ENCODE measurements around the gene GCK. TPM values are rescaled to one million over a fixed set of nuclear protein-coding genes. Genes with fewer than 3 reads are reported as not detected.

The GCK gene
- total RNA-seq, 1 experiment from 2014 or later = not detected

DNA sequence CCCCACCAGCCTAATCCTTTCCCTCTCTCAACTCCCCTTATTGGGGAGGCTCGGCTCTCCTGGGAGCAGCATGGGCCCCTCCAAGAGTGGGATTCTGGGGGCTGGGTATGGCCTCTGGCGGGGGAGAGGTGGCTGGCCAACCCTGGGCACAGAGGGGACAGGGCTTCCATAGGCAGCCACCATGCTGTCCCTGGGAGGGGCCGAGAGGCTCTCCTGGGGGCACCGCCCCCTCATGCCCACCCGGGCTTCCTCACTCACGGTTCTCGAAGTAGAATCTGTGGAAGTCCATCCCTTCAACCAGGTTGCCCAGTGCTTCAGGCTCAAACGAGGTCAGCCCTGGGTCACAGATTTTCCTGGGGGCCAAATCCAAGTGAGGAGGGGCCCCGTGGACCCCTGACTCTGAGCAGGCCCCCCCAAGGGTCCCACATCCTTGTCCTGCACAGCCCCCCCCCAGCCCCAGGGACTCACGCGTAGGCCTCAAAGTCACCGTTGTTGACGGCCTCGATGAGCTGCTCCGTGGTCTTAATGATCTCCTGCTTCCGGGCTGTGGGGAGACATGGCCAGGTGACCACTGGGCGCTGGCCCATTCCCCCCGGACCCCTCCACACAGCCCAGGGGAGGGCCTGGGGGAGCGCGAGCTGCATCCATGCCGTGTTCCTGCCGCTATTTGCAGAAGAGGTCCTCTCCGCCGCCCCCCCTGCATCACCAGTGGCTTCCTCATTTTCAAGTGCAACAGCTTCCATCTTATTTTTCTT, 31.3 kb upstream of the GCK start:
- no peaks in the 10 kb centered on the region for H3K27me3 ChIP-seq (replicated peaks; ENCODE audit: insufficient read depth, low read depth, low read length, poor library complexity)
- H3K27ac ChIP-seq (ENCODE audit: low read depth, low read length, poor library complexity, severe bottlenecking) = no peak overlapping the region
- CTCF ChIA-PET = interaction anchor here (1.1 kb wide), 1 partner anchor 314 kb away, joined by 4 read pairs; no protein-coding TSS in a partner anchor
- intact Hi-C loops (cut with micrococcal nuclease; ENCODE audit: unreplicated experiment) = no loop called here
- no peak for DNase-seq (ENCODE audit: low spot score)
- H3K4me1 ChIP-seq (ENCODE audit: insufficient read depth, low read length, poor library complexity, severe bottlenecking) = peaks cover 5% of the 10 kb centered on the region
- BruUV-seq (replicated peaks) = no TSS peak
- no peaks in the 10 kb centered on the region for H3K9me3 ChIP-seq (ENCODE audit: low read depth, low read length, poor library complexity, severe bottlenecking)
- H3K4me3 ChIP-seq (ENCODE audit: low read depth, low read length, poor library complexity, severe bottlenecking) = no peak overlapping the region
- no peaks in the 10 kb centered on the region for H3K36me3 ChIP-seq (ENCODE audit: insufficient read depth, low read length, poor library complexity, severe bottlenecking)
- TF ChIP-seq, protein P1, sequence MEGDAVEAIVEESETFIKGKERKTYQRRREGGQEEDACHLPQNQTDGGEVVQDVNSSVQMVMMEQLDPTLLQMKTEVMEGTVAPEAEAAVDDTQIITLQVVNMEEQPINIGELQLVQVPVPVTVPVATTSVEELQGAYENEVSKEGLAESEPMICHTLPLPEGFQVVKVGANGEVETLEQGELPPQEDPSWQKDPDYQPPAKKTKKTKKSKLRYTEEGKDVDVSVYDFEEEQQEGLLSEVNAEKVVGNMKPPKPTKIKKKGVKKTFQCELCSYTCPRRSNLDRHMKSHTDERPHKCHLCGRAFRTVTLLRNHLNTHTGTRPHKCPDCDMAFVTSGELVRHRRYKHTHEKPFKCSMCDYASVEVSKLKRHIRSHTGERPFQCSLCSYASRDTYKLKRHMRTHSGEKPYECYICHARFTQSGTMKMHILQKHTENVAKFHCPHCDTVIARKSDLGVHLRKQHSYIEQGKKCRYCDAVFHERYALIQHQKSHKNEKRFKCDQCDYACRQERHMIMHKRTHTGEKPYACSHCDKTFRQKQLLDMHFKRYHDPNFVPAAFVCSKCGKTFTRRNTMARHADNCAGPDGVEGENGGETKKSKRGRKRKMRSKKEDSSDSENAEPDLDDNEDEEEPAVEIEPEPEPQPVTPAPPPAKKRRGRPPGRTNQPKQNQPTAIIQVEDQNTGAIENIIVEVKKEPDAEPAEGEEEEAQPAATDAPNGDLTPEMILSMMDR (conservative IDR thresholded peaks at IDR 0.05; ENCODE audit: low read depth, low read length) = no peak
- TF ChIP-seq EZH2 (IDR thresholded peaks at IDR 0.05; ENCODE audit: borderline replicate concordance, low read depth, low read length, poor library complexity, severe bottlenecking) = no peak
- POLR2A ChIA-PET (ENCODE audit: low non-redundant PET) = interaction anchor here (0.7 kb wide), 1 partner anchor 157 kb away, joined by 9 read pairs; no protein-coding TSS in a partner anchor

DNA sequence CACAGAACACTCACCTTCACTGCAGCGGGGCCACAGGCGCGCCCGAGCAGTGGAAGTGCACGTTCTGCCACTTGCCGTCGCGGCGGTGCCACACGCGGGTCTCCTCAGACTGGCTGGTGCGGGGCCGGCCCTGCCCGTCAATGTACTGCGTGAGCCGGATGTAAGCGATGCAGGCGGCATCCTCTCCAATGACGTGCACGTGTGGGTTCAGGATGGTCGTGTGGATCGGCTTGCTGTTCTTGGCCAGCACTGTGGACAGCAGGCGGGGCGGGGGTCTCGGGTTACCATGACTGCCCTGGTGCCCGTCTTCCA, 30.8 kb upstream of the GCK start:
- Histone ChIP-seq H3K27me3 (replicated peaks; ENCODE audit: insufficient read depth, low read depth, low read length, poor library complexity) (no peaks in the 10 kb centered on the region), H3K4me3 (ENCODE audit: low read depth, low read length, poor library complexity, severe bottlenecking) (no peak overlapping the region), H3K4me1 (ENCODE audit: insufficient read depth, low read length, poor library complexity, severe bottlenecking) (peaks cover 5% of the 10 kb centered on the region), H3K36me3 (ENCODE audit: insufficient read depth, low read length, poor library complexity, severe bottlenecking) (no peaks in the 10 kb centered on the region), H3K27ac (ENCODE audit: low read depth, low read length, poor library complexity, severe bottlenecking) (no peak overlapping the region), H3K9me3 (ENCODE audit: low read depth, low read length, poor library complexity, severe bottlenecking) (no peaks in the 10 kb centered on the region)
- TF ChIP-seq, protein P1 (conservative IDR thresholded peaks at IDR 0.05; ENCODE audit: low read depth, low read length) = no peak
- no peak for TF ChIP-seq EZH2 (IDR thresholded peaks at IDR 0.05; ENCODE audit: borderline replicate concordance, low read depth, low read length, poor library complexity, severe bottlenecking)
- DNase-seq (ENCODE audit: low spot score) = no peak
- intact Hi-C loops (cut with micrococcal nuclease; ENCODE audit: unreplicated experiment) = no loop called here
- ChIA-PET CTCF (no interaction called here), POLR2A (ENCODE audit: low non-redundant PET) (no interaction called here)
- BruUV-seq (replicated peaks) = no TSS peak

DNA sequence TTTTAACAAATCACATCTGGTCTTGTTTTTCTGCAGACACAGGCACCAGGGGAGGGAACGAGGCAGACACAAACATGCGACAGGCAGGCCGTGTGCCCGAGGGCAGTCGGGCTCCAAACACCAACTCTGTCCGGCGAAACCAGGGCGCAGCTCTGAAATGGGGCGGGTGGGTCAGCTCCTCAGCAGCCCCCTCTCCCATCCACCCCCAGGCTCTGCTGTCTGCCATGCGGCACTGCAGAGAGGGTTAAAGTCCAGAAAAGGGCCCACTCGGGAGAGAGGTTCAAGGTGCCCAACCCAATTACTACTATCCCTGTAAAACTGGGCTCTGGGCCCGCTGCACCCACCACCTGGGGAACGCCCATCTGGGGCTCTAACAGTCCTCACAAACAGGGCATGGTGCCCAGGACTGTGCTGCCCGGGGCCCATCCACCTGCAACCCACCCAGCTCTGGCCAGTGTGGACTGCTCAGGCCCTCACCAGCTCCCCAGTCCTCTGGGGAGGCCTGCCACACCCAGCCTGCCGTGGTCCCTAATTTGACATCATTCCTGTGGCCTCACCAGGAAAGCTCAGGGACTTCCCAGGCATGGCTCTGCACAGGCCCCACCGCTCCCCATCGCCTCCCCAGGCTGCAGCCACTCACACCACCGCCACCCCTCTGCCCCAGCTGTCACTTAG, 30.3 kb upstream of the GCK start:
- no peaks in the 10 kb centered on the region for H3K36me3 ChIP-seq (ENCODE audit: insufficient read depth, low read length, poor library complexity, severe bottlenecking)
- H3K4me1 ChIP-seq (ENCODE audit: insufficient read depth, low read length, poor library complexity, severe bottlenecking) = peaks cover 5% of the 10 kb centered on the region
- ChIA-PET POLR2A (ENCODE audit: low non-redundant PET) (no interaction called here), CTCF (interaction anchor here (0.7 kb wide), 1 partner anchor 423 kb away, joined by 11 read pairs; no protein-coding TSS in a partner anchor)
- no peaks in the 10 kb centered on the region for H3K27me3 ChIP-seq (replicated peaks; ENCODE audit: insufficient read depth, low read depth, low read length, poor library complexity)
- intact Hi-C loops (cut with micrococcal nuclease; ENCODE audit: unreplicated experiment) = no loop called here
- no TSS peak for BruUV-seq (replicated peaks)
- DNase-seq (ENCODE audit: low spot score) = no peak
- H3K27ac ChIP-seq (ENCODE audit: low read depth, low read length, poor library complexity, severe bottlenecking) = no peak overlapping the region
- TF ChIP-seq EZH2 (IDR thresholded peaks at IDR 0.05; ENCODE audit: borderline replicate concordance, low read depth, low read length, poor library complexity, severe bottlenecking) = no peak
- TF ChIP-seq, protein P1 (conservative IDR thresholded peaks at IDR 0.05; ENCODE audit: low read depth, low read length) = no peak
- no peak overlapping the region for H3K4me3 ChIP-seq (ENCODE audit: low read depth, low read length, poor library complexity, severe bottlenecking)
- no peaks in the 10 kb centered on the region for H3K9me3 ChIP-seq (ENCODE audit: low read depth, low read length, poor library complexity, severe bottlenecking)
